T-helper 2 cell treated with Interferon-gamma antibody and Interleukin-4, amounts not matched to agents 5 μg/mL and 100 μg/mL, for 36 hours (primary cell): ENCODE measurements around the gene ST8SIA2.

ENCODE experiments used
- DNase-seq: peaks from one replicate; pipeline ENCODE4 v3.0.0; 2021; ENCODE audit warnings: low spot score
- H3K27ac Mint-ChIP-seq: one replicate; pipeline ENCODE4 v1.8.0; 2021; ENCODE audit warnings: mild to moderate bottlenecking, mixed read lengths
- H3K27me3 Mint-ChIP-seq: one replicate; pipeline ENCODE4 v1.8.0; 2021; ENCODE audit warnings: low read depth, mixed read lengths
- H3K36me3 Mint-ChIP-seq: one replicate; pipeline ENCODE4 v1.8.0; 2021; ENCODE audit warnings: low read depth, mixed read lengths
- H3K4me1 Mint-ChIP-seq: one replicate; pipeline ENCODE4 v1.8.0; 2021; ENCODE audit warnings: low read depth, mixed read lengths
- H3K4me3 Mint-ChIP-seq: one replicate; pipeline ENCODE4 v1.8.0; 2022; ENCODE audit warnings: mild to moderate bottlenecking, moderate library complexity, mixed read lengths
- H3K9me3 Mint-ChIP-seq: one replicate; pipeline ENCODE4 v1.8.0; 2021; ENCODE audit warnings: mixed read lengths

Gene ST8SIA2

DNA sequence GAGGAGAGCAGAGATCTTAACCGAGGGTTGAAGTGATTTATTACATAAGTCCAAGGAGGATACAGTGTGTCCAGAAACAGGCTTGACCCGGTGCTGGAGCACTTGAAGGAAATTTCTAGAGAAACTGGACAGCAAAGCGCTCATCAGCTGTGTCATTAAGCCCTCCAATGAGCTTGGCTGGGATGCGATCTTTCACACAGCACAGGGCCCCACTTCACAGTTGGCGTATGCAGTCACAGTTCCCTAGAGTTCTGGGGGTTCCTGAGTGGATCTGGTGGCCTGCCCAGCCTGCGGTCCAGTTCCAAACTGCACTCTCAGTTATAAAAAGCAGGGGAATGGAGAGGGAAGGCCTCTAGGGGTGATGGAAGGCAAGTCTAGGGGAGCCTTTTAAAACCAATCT, 13.6 kb downstream of the ST8SIA2 start:
- Mint-ChIP-seq H3K4me1 (no peaks in the 10 kb centered on the region), H3K27ac (no peak overlapping the region), H3K36me3 (no peaks in the 10 kb centered on the region), H3K9me3 (no peaks in the 10 kb centered on the region), H3K27me3 (no peaks in the 10 kb centered on the region), H3K4me3 (no peak overlapping the region)
- no peak for DNase-seq

DNA sequence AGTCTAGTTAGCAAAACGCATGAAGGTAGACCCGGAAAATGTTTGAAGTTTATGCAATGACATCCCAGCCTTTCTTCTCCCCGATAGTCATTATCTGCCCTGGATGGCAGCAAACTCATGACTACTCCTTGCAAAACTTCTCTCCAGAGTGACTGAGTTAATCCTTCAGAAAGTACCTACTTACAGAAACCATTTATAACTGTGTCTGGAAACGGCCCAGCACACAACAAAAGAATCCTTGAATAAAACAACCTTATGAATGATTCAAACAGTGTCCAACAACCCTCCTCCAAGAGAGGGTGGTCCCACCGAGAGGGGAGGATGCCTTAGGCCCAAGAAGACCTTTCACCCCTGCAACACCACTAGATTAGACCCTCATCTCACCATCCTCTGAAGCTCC, 14.2 kb downstream of the ST8SIA2 start:
- H3K27ac Mint-ChIP-seq = no peak overlapping the region
- no peaks in the 10 kb centered on the region for H3K9me3 Mint-ChIP-seq
- DNase-seq = no peak
- H3K4me1 Mint-ChIP-seq = no peaks in the 10 kb centered on the region
- no peak overlapping the region for H3K4me3 Mint-ChIP-seq
- H3K36me3 Mint-ChIP-seq = no peaks in the 10 kb centered on the region
- no peaks in the 10 kb centered on the region for H3K27me3 Mint-ChIP-seq

DNA sequence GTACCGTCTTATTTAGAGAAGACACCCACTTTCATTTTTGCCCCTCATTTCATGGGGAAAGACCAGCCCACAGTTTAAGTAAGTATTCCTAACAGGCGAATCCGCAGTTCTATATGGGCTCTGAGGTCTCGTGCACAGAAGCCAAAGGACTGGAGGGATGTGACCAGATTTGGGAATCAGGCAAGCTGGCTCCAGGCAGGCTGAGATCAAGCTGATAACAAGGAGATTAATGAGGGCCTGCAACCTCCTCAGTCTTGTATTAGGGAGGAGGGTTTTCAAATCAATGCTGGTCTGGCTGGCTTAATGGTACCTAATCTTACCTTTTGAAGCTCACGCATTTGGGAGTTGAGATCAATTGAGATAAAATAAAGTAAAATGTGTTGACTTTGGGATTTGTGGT, 15.3 kb downstream of the ST8SIA2 start:
- no peaks in the 10 kb centered on the region for H3K4me1 Mint-ChIP-seq
- no peaks in the 10 kb centered on the region for H3K9me3 Mint-ChIP-seq
- no peak for DNase-seq
- H3K27me3 Mint-ChIP-seq = no peaks in the 10 kb centered on the region
- H3K27ac Mint-ChIP-seq = no peak overlapping the region
- no peak overlapping the region for H3K4me3 Mint-ChIP-seq
- H3K36me3 Mint-ChIP-seq = no peaks in the 10 kb centered on the region

DNA sequence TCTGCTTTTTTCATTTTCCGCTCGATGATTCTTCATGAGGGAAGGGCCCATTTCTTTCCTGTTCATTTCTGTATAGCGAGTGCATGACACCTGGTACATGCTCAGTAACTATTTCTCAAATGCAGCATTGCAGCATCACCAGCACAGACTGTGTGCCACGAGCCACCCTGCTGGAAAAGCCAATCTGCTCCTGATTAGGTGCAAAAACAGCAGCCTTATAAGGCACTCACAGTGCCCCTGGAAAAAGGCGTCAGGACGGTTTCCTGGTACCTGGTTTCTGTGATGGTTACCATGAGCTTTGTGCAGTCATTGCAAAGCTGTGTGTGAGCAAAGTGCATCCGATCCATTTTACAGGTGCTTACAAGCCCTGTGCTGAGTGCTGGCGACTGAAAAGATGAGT, 15.8 kb downstream of the ST8SIA2 start:
- no peaks in the 10 kb centered on the region for H3K9me3 Mint-ChIP-seq
- H3K4me3 Mint-ChIP-seq = no peak overlapping the region
- no peak for DNase-seq
- no peaks in the 10 kb centered on the region for H3K4me1 Mint-ChIP-seq
- no peak overlapping the region for H3K27ac Mint-ChIP-seq
- H3K36me3 Mint-ChIP-seq = no peaks in the 10 kb centered on the region
- H3K27me3 Mint-ChIP-seq = no peaks in the 10 kb centered on the region

DNA sequence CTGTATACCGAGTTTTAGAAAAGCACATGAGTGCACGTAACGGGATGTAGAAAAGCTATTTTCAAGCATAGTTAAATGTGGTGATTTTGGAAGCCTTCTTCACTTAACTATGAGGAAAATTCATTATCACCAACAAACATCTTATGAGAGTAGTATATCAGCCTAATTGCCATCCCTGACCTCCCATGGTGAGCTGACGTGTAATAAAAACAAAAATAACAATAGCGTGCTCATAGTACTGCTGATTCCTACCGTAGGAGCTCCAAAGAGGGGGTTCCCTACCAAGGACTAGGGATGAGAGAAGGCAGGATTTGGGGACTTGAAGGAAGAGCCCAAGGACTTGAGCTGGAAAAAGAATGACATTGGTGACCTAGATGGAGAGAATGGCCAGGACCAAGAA, 16.9 kb downstream of the ST8SIA2 start:
- Mint-ChIP-seq H3K4me3 (no peak overlapping the region), H3K27me3 (no peaks in the 10 kb centered on the region), H3K4me1 (no peaks in the 10 kb centered on the region), H3K27ac (no peak overlapping the region), H3K9me3 (no peaks in the 10 kb centered on the region), H3K36me3 (no peaks in the 10 kb centered on the region)
- no peak for DNase-seq

DNA sequence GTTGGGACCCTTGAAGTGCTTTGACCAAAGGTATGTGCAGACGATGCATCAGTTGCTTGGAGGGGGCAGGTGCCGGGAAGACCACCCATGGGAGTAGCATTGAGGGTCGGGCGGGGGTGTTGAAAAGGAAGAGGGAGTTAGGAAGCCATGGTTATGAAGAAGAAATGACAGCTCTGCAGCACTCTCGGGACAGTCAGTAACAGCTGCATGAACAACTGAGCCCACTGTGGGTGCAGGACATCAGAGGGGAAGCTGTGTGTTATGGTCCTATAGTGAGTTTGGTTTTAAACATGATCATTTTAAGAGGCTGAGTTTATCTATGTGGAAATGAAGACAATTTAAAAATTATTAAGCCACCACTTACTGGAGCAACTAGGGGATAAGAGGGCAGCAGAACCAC, 17.6 kb downstream of the ST8SIA2 start:
- no peak for DNase-seq
- Mint-ChIP-seq H3K9me3 (no peaks in the 10 kb centered on the region), H3K36me3 (no peaks in the 10 kb centered on the region), H3K27me3 (no peaks in the 10 kb centered on the region), H3K4me3 (no peak overlapping the region), H3K27ac (no peak overlapping the region), H3K4me1 (no peaks in the 10 kb centered on the region)

DNA sequence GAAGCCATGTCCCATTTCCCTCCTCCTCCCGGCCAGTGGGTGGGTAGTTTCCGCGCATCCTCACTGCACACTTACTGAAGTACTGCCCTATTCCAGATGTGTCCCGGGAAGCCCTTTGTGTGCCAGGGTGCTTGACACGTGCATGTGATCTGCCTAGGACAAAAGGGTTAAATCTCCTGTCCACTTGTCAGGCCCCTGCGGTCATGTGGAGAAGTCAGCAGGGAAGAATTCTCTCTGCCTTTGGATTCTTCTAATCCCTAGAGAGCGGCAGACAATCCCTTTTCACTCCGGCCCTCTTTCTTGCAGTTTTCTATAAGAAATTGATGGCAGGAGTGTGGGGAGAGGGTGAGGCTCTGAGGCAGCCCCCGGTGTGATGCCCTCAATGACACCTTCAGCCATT, 19.8 kb downstream of the ST8SIA2 start:
- Mint-ChIP-seq H3K27ac (no peak overlapping the region), H3K4me3 (no peak overlapping the region), H3K9me3 (no peaks in the 10 kb centered on the region), H3K27me3 (no peaks in the 10 kb centered on the region), H3K36me3 (no peaks in the 10 kb centered on the region), H3K4me1 (no peaks in the 10 kb centered on the region)
- no peak for DNase-seq

DNA sequence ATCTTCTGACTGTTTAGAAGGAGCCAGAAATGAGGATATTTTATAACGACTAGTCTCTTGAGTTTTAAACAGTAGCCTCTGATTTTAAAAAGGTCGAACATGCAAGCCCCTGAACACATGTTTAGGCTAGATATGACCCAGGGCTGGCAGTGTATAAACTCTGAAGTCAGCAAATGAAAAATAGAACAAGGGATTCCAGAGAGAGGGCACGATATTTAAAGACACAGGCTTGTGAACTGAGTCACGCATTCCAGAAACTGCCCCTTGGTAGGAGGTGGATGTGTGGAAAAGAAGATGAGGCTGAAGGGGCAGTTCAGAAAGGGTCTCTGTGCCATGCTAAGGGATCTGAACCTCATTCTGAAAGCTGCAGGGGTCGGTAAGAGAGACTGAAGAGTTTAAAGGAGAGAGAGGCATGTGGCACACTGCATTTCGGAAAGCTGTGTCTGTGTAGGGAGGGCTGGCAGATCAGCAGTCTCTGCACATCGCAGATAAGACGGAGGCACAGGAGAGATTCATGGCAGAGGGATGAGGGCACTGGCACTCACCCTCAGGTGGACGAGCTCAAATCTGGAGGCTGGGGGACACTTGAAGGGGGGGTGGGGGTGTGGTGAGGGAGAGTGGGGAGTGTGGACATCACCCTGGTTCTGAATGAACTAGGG, 22.1 kb downstream of the ST8SIA2 start:
- H3K4me1 Mint-ChIP-seq = no peaks in the 10 kb centered on the region
- H3K9me3 Mint-ChIP-seq = no peaks in the 10 kb centered on the region
- no peaks in the 10 kb centered on the region for H3K36me3 Mint-ChIP-seq
- no peak overlapping the region for H3K4me3 Mint-ChIP-seq
- no peak overlapping the region for H3K27ac Mint-ChIP-seq
- no peaks in the 10 kb centered on the region for H3K27me3 Mint-ChIP-seq
- no peak for DNase-seq

DNA sequence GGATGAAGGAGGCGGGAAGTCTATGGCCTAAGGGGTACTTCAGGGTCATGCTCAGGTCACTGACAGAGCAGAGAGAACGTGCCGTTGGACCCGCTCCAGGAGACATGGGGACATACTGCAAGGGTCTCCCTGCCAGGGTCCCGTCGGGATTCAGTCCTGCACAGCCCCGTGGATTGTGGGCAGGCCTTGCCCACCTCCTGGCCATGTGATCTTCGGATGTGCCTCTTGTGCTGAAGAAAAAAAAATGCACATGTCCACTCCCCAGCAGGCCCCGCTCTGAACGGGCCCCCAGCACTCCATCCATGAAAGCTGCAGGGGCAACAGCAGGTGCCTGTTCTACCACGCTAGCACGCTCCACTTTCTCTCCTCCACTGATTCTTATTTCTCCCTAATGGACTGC, 22.9 kb downstream of the ST8SIA2 start:
- Mint-ChIP-seq H3K9me3 (no peaks in the 10 kb centered on the region), H3K27me3 (no peaks in the 10 kb centered on the region), H3K36me3 (no peaks in the 10 kb centered on the region)

DNA sequence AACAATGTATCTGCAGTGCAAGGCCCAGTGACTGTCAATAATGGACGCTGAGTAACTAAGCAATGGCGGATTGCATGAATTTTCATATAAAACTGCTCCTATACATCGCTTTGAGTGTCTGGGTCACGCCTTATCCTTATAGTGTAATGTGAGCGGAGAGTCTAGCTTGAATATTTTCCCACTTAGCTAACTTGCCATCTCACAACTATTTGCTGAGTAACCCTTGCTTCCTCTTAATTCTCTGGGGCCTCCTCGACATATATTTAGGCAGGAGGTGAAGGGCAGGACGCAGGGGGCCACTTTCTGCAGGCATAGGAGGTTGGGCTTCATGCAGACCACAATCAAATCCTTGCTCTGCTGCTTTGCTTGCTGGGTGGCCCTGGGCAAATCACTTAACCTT, 24.0 kb downstream of the ST8SIA2 start:
- Mint-ChIP-seq H3K9me3 (no peaks in the 10 kb centered on the region), H3K4me1 (no peaks in the 10 kb centered on the region), H3K27ac (no peak overlapping the region), H3K4me3 (no peak overlapping the region), H3K36me3 (no peaks in the 10 kb centered on the region), H3K27me3 (no peaks in the 10 kb centered on the region)
- no peak for DNase-seq

More for the DNA sequence above, 22.9 kb downstream of the ST8SIA2 start:
- DNase-seq = no peak
- Mint-ChIP-seq H3K4me3 (no peak overlapping the region), H3K27ac (no peak overlapping the region), H3K4me1 (no peaks in the 10 kb centered on the region)

DNA sequence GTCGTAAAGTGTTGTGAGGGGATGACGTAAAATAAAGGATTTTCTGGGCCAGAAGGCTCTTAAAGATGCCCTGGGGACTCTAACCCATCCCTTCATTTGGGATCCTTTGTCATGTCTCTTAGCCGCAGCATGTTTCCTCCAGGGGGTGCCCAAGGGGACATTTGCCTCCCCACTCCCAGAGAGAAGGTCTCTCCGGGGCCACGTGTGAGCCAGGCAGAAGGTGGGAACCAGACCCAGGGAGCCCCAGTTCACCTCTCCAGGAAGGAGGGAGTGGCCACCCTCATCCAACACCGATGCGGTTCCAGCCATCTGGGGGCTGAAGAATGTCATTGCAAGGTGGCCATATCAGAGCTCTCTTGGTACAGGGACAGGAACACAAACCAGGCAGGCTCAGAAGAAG, 25.2 kb downstream of the ST8SIA2 start:
- H3K4me1 Mint-ChIP-seq = no peaks in the 10 kb centered on the region
- no peak overlapping the region for H3K4me3 Mint-ChIP-seq
- DNase-seq = no peak
- H3K9me3 Mint-ChIP-seq = no peaks in the 10 kb centered on the region
- no peaks in the 10 kb centered on the region for H3K36me3 Mint-ChIP-seq
- no peak overlapping the region for H3K27ac Mint-ChIP-seq
- H3K27me3 Mint-ChIP-seq = no peaks in the 10 kb centered on the region

DNA sequence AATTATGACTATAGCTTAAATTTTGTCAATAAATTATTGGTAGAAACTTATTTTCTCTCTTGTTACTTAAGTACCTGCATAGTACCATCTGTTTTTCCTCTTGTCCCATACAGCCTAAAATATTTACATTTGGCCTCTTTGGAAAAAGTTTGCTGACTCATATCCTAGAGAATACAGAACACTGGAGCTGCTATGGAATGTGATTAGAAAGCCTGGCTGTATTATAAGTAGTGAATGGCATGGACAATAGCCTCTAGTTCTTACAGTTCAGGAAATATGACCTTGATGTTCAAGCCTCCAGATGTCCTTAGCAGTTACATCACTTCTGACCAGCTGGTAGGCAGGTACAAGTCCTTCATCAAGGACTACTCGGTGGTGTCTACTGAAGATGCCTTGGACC, 28.3 kb downstream of the ST8SIA2 start:
- H3K36me3 Mint-ChIP-seq = no peaks in the 10 kb centered on the region
- H3K27me3 Mint-ChIP-seq = peaks cover 5% of the 10 kb centered on the region
- DNase-seq = no peak
- no peak overlapping the region for H3K4me3 Mint-ChIP-seq
- no peaks in the 10 kb centered on the region for H3K4me1 Mint-ChIP-seq
- H3K27ac Mint-ChIP-seq = no peak overlapping the region
- no peaks in the 10 kb centered on the region for H3K9me3 Mint-ChIP-seq

DNA sequence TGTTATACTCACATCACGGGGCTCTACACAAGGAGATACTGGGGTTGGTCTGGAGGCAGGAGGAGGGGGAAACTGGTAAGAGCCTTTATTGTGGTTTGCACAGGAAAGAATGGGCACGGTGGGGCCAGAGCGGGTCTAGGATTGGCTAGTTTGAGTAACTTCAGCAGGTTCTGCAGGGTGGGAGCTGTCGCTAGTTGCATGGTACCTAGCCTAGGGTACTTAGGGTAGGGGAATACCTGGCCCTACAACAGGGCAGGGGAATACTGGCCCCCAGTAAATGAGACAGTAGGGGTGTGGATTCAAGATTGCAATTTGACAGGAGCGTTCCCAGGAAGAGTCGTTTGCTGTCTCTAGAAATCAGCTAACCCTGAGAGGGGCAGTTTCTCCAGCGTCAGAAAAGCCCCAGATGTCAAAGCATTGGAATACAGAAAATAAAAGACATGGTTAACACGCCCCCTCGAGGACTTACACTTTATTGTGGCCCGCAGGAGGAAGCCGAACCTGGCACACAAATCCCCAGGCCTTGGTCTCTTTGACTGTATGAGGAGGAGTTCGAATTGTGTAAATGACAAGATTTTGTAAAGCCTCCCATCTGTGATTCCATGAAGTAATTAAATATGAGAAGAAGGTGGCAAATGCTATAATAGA, 32.0 kb downstream of the ST8SIA2 start:
- H3K4me1 Mint-ChIP-seq = no peaks in the 10 kb centered on the region
- no peaks in the 10 kb centered on the region for H3K9me3 Mint-ChIP-seq
- H3K4me3 Mint-ChIP-seq = no peak overlapping the region
- H3K27me3 Mint-ChIP-seq = peaks cover 7% of the 10 kb centered on the region
- H3K36me3 Mint-ChIP-seq = no peaks in the 10 kb centered on the region
- DNase-seq = no peak
- H3K27ac Mint-ChIP-seq = no peak overlapping the region

DNA sequence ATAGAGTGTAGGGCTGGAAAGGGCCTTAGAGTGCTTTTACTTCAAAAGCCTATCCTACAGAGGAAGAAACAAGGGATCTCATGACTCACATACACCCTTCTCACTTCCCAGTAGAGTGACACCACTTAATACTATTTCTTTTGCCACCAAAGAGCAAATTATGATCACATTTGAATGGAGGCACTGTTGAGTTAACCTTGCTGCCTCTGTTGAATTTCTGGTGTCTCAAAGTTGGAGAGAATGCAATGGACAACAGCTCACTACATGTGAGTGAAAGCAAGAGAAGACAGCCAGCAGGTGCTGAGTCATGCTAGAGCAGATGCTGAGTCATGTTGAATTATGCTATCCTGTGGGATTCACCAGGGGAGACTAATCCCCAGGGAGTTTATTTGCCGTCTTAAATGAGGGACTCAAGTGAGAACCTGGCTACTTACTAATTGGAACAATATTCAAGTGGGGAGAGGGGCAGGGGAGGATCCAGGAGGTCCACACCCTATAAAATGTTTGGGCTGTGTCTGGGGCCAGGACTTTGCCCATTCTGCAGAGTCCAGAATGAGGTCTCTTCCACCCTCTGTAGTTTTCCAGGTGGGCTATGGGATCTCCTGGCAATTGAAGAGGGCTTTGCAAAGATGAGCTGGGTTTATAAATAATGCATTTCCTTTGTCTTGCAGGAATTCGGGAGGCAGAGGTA, 35.8 kb downstream of the ST8SIA2 start:
- DNase-seq = no peak

More for the DNA sequence above, 35.8 kb downstream of the ST8SIA2 start:
- Mint-ChIP-seq H3K27ac (no peak overlapping the region), H3K4me3 (no peak overlapping the region), H3K4me1 (no peaks in the 10 kb centered on the region), H3K9me3 (no peaks in the 10 kb centered on the region), H3K27me3 (peaks cover 13% of the 10 kb centered on the region), H3K36me3 (no peaks in the 10 kb centered on the region)
